Brain microvascular endothelial cell (primary cell): ENCODE measurements around the gene GAL3ST3.
"Not testable (repeated sequence)": the region's sequence is repeated elsewhere in the genome, so short reads cannot be mapped to it uniquely, and the experiment has no call there.

Experiments
- DNase-seq: peaks from one replicate; pipeline ENCODE4 v3.0.0-alpha.2; 2020
- H3K27ac ChIP-seq: fragments of 250-450 bp; sonication (Bioruptor Pico); 2 replicates; pipeline ENCODE4 v1.5.1; 2020; ENCODE audit warnings: mild to moderate bottlenecking, moderate library complexity
- H3K27me3 ChIP-seq: fragments of 250-450 bp; sonication (Bioruptor Pico); replicated peaks from 2 replicates; pipeline ENCODE4 v1.5.1; 2020; ENCODE audit warnings: mild to moderate bottlenecking
- H3K36me3 ChIP-seq: fragments of 250-450 bp; sonication (Bioruptor Pico); replicated peaks from 2 replicates; pipeline ENCODE4 v1.5.1; 2020; ENCODE audit warnings: mild to moderate bottlenecking
- H3K4me3 ChIP-seq: 2 replicates; pipeline ENCODE4 v1.5.1; 2011; ENCODE audit warnings: low read depth, mild to moderate bottlenecking, control low read depth, low read length, moderate library complexity
- CTCF ChIP-seq: IDR thresholded peaks from 2 replicates; pipeline ENCODE4 v1.5.1; 2011; ENCODE audit warnings: low read depth, mild to moderate bottlenecking, moderate library complexity, low read length, control low read depth, inconsistent platforms; ENCODE audit errors: missing control alignments
- in situ Hi-C: cut with HindIII; loops from 2 replicates; pipeline ENCODE4 v1.10.0; 2017; ENCODE audit warnings: low sequenced_read_pairs, low pct_ligation_motif_present

Gene GAL3ST3

GRCh38 chr11:66084821-66085475 lies 36.0 kb upstream of the GAL3ST3 start:
- H3K27me3 ChIP-seq = no peaks in the 10 kb centered on the region
- H3K27ac ChIP-seq = no peak overlapping the region
- TF ChIP-seq CTCF = no peak
- no peaks in the 10 kb centered on the region for H3K36me3 ChIP-seq
- in situ Hi-C loops = no loop called here
- DNase-seq = no peak
- no peak overlapping the region for H3K4me3 ChIP-seq

GRCh38 chr11:66083767-66084166 lies 34.8 kb upstream of the GAL3ST3 start:
- in situ Hi-C loops = no loop called here

GRCh38 chr11:66082946-66083698 lies 34.2 kb upstream of the GAL3ST3 start:
- TF ChIP-seq CTCF = no peak
- Histone ChIP-seq H3K4me3 (no peak overlapping the region), H3K36me3 (no peaks in the 10 kb centered on the region), H3K27ac (peak overlapping the region; percentile 11), H3K27me3 (no peaks in the 10 kb centered on the region)
- DNase-seq = no peak
- in situ Hi-C loops = no loop called here

More at GRCh38 chr11:66083767-66084166, 34.8 kb upstream of the GAL3ST3 start:
- no peak for DNase-seq
- TF ChIP-seq CTCF = no peak
- Histone ChIP-seq H3K36me3 (no peaks in the 10 kb centered on the region), H3K4me3 (no peak overlapping the region), H3K27me3 (no peaks in the 10 kb centered on the region), H3K27ac (no peak overlapping the region)

GRCh38 chr11:66081505-66081904 lies 32.5 kb upstream of the GAL3ST3 start:
- Histone ChIP-seq H3K4me3 (no peak overlapping the region), H3K27me3 (no peaks in the 10 kb centered on the region), H3K27ac (peak overlapping the region; percentile 73), H3K36me3 (peaks cover 5% of the 10 kb centered on the region)
- in situ Hi-C loops = no loop called here
- DNase-seq = no peak
- TF ChIP-seq CTCF = no peak

- Histone ChIP-seq H3K27me3 (no peaks in the 10 kb centered on the region), H3K36me3 (peaks cover 7% of the 10 kb centered on the region), H3K27ac (peak overlapping the region; percentile 73), H3K4me3 (no peak overlapping the region)
- peak; percentile 78 for DNase-seq
- TF ChIP-seq CTCF = no peak
- in situ Hi-C loops = no loop called here
These were observed 31.3 kb upstream of the GAL3ST3 start for GRCh38 chr11:66080055-66080817.

- DNase-seq, H3K4me3 ChIP-seq, H3K27ac ChIP-seq, H3K27me3 ChIP-seq, in situ Hi-C loops: not testable (repeated sequence)
- H3K36me3 ChIP-seq = peaks cover 14% of the 10 kb centered on the region
These were observed 30.0 kb upstream of the GAL3ST3 start for GRCh38 chr11:66078949-66079348.
